Mesothelial cell of epicardium (in vitro differentiated cells): Measurements from ENCODE around the gene CDA. TPM values are rescaled to one million over a fixed set of nuclear protein-coding genes. Genes with fewer than 3 reads are reported as not detected.

Experiments used
- DNase-seq, 2 experiments: peaks; one replicate each; pipeline ENCODE4 v3.0.0; 2021; ENCODE audit warnings: low spot score in 2 of 2; ENCODE audit not compliant: unreplicated experiment in 2 of 2
- H3K27ac Mint-ChIP-seq: 2 replicates; pipeline ENCODE4 v1.8.0; 2021; ENCODE audit warnings: mixed read lengths
- H3K27me3 Mint-ChIP-seq: 2 replicates; pipeline ENCODE4 v1.8.0; 2021; ENCODE audit warnings: low read depth, mixed read lengths
- H3K36me3 Mint-ChIP-seq: 2 replicates; pipeline ENCODE4 v1.8.0; 2021; ENCODE audit warnings: mixed read lengths
- H3K4me1 Mint-ChIP-seq: 2 replicates; pipeline ENCODE4 v1.8.0; 2021; ENCODE audit warnings: mixed read lengths
- H3K4me3 Mint-ChIP-seq: 2 replicates; pipeline ENCODE4 v1.8.0; 2021; ENCODE audit warnings: mild to moderate bottlenecking, moderate library complexity, mixed read lengths
- H3K9me3 Mint-ChIP-seq: 2 replicates; pipeline ENCODE4 v1.8.0; 2021; ENCODE audit warnings: mixed read lengths
- total RNA-seq: library from RNA; stranded (reverse); gene quantifications from 3 replicates; pipeline ENCODE4 v1.2.1, GENCODE V29; 2021
- TF ChIP-seq, protein P1 (sequence below): fragments of 200-600 bp; sonication (generic); IDR thresholded peaks from one replicate; pipeline ENCODE4 v1.5.0; 2021; ENCODE audit warnings: antibody characterized with exemption; ENCODE audit not compliant: unreplicated experiment

CDA gene
- 0.64 to 1.5 TPM (median 0.94 TPM) in 3 replicates for total RNA-seq

GRCh38 chr1:20588634-20589225, at the start of gene CDA:
Gene CDA, plus strand, starts transcription at chr1:20589097. Its CDS starts 33 bp downstream, at chr1:20589130.
- TF ChIP-seq, protein P1, sequence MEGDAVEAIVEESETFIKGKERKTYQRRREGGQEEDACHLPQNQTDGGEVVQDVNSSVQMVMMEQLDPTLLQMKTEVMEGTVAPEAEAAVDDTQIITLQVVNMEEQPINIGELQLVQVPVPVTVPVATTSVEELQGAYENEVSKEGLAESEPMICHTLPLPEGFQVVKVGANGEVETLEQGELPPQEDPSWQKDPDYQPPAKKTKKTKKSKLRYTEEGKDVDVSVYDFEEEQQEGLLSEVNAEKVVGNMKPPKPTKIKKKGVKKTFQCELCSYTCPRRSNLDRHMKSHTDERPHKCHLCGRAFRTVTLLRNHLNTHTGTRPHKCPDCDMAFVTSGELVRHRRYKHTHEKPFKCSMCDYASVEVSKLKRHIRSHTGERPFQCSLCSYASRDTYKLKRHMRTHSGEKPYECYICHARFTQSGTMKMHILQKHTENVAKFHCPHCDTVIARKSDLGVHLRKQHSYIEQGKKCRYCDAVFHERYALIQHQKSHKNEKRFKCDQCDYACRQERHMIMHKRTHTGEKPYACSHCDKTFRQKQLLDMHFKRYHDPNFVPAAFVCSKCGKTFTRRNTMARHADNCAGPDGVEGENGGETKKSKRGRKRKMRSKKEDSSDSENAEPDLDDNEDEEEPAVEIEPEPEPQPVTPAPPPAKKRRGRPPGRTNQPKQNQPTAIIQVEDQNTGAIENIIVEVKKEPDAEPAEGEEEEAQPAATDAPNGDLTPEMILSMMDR: no peak
- peaks cover 22% of the 10 kb centered on the region for H3K4me1 Mint-ChIP-seq
- H3K9me3 Mint-ChIP-seq: no peaks in the 10 kb centered on the region
- no peak for DNase-seq
- H3K36me3 Mint-ChIP-seq: no peaks in the 10 kb centered on the region
- no peak within 1 kb of the TSS for H3K27ac Mint-ChIP-seq
- H3K27me3 Mint-ChIP-seq: peaks cover 26% of the 10 kb centered on the region
- peak within 1 kb of the TSS; percentile 43 for H3K4me3 Mint-ChIP-seq

- H3K4me3 Mint-ChIP-seq: no peak overlapping the region
Measured at GRCh38 chr1:20540281-20540680, 48.6 kb upstream of the CDA start.

GRCh38 chr1:20546637-20547036, 42.3 kb upstream of the CDA start:
- H3K9me3 Mint-ChIP-seq: no peaks in the 10 kb centered on the region
- H3K27ac Mint-ChIP-seq: no peak overlapping the region
- H3K36me3 Mint-ChIP-seq: no peaks in the 10 kb centered on the region
- no peaks in the 10 kb centered on the region for H3K4me1 Mint-ChIP-seq
- TF ChIP-seq, protein P1: no peak
- no peak overlapping the region for H3K4me3 Mint-ChIP-seq
- DNase-seq: no peak
- peaks cover 92% of the 10 kb centered on the region for H3K27me3 Mint-ChIP-seq

More at GRCh38 chr1:20540281-20540680, 48.6 kb upstream of the CDA start:
- Mint-ChIP-seq H3K4me1 (no peaks in the 10 kb centered on the region), H3K36me3 (no peaks in the 10 kb centered on the region), H3K9me3 (no peaks in the 10 kb centered on the region), H3K27me3 (peaks cover 88% of the 10 kb centered on the region), H3K27ac (no peak overlapping the region)
- no peak for DNase-seq
- TF ChIP-seq, protein P1: no peak

DNA sequence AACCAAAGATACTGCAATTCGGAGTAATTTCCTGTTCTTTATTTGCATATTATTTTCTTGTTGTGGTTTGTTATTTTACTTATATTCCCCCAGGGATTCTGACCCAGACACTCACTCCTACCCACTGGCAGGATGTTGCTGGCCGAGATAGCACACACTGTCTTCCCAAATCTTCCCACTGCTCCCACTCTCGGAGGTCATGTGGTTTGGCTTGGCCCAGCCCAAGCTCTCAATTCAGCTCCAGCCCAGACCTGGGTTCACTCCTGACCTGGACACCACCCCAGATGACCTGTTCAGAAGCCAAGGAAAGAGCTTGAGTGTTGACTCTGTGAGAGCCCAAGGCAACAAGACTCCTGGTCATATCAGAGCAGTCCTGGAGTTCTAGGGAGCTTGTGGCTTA, 37.7 kb upstream of the CDA start:
- no peaks in the 10 kb centered on the region for H3K9me3 Mint-ChIP-seq
- DNase-seq: no peak
- H3K36me3 Mint-ChIP-seq: no peaks in the 10 kb centered on the region
- H3K4me3 Mint-ChIP-seq: peak overlapping the region; percentile 70
- peaks cover 63% of the 10 kb centered on the region for H3K27me3 Mint-ChIP-seq
- TF ChIP-seq, protein P1: no peak
- no peak overlapping the region for H3K27ac Mint-ChIP-seq
- peaks cover 9% of the 10 kb centered on the region for H3K4me1 Mint-ChIP-seq

- Mint-ChIP-seq H3K27ac (no peak within 1 kb of the TSS), H3K4me3 (peak within 1 kb of the TSS; percentile 70), H3K36me3 (no peaks in the 10 kb centered on the region), H3K9me3 (no peaks in the 10 kb centered on the region), H3K27me3 (peaks cover 55% of the 10 kb centered on the region), H3K4me1 (peaks cover 9% of the 10 kb centered on the region)
- TF ChIP-seq, protein P1: no peak
- peak; percentile 43 to 63 for DNase-seq
Measured at GRCh38 chr1:20551945-20552727, 36.8 kb upstream of the CDA start, which contains the start of gene FAM43B. Gene FAM43B, plus strand, starts transcription at chr1:20552573. Its CDS starts 401 bp downstream, at chr1:20552974.
